Progenitor cell of endocrine pancreas (in vitro differentiated cells): ENCODE results near the gene HCRT. TPM values are rescaled to one million over a fixed set of nuclear protein-coding genes. Genes with fewer than 3 reads are reported as not detected.

ENCODE experiments used
- DNase-seq: peaks from one replicate; pipeline ENCODE4 v3.0.0; 2021; ENCODE audit warnings: low spot score; ENCODE audit not compliant: unreplicated experiment
- H3K27ac Mint-ChIP-seq: 2 replicates; pipeline ENCODE4 v1.8.0; 2021; ENCODE audit warnings: mild to moderate bottlenecking, moderate library complexity, mixed read lengths
- H3K27me3 Mint-ChIP-seq: 2 replicates; pipeline ENCODE4 v1.8.0; 2021; ENCODE audit warnings: mixed read lengths
- H3K36me3 Mint-ChIP-seq: 2 replicates; pipeline ENCODE4 v1.8.0; 2022; ENCODE audit warnings: mixed read lengths; ENCODE audit not compliant: insufficient read depth
- H3K4me1 Mint-ChIP-seq: 2 replicates; pipeline ENCODE4 v1.8.0; 2021; ENCODE audit warnings: low read depth, mixed read lengths
- H3K4me3 Mint-ChIP-seq: 2 replicates; pipeline ENCODE4 v1.8.0; 2021; ENCODE audit warnings: low read depth, mild to moderate bottlenecking, moderate library complexity, mixed read lengths
- H3K9me3 Mint-ChIP-seq: 2 replicates; pipeline ENCODE4 v1.8.0; 2021; ENCODE audit warnings: low read depth, mixed read lengths
- total RNA-seq: library from RNA; stranded (reverse); gene quantifications from 2 replicates; pipeline ENCODE4 v1.2.1, GENCODE V29; 2021
- TF ChIP-seq, protein P1 (sequence below): fragments of 200-600 bp; sonication (generic); IDR thresholded peaks from one replicate; pipeline ENCODE4 v1.5.0; 2021; ENCODE audit warnings: antibody characterized with exemption, mild to moderate bottlenecking; ENCODE audit not compliant: unreplicated experiment

Gene HCRT
- total RNA-seq, 1 donor from 2014 or later = not detected

DNA sequence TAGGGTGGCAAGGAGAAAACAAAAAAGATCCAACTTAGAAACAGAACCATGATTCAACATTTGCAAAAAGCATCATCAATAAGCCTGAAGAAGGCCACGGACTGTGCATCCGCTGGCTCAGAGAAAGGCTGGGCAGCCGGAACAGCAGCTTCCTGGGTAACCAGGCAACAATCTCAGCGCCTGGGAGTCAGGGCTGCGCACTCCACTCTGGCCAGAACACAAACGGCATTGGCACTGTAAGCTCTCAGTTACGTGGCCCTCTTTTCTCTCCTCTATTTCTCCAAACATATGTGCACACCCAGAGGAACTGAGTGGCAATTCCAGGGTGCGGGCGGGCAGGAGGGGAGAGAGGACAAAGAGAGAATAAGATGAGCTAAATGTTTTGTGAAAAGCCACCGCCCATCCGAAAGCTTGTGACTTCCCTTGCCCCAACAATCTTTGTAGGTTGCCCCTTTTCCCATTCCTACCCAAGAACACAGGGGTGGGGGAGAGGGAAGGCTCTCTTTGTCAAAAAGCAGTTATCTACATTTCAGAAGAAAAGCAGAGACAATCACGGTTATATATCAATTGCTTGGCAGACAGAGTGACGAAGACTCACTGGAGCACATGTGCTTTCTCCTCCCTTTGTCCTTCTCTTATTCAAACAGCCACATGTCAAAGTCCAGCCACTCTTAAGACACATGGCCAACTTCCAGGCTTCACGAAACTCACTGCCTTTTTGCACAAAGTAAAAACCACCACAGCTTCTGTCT is 15.6 kb upstream of the HCRT start:
- TF ChIP-seq, protein P1, sequence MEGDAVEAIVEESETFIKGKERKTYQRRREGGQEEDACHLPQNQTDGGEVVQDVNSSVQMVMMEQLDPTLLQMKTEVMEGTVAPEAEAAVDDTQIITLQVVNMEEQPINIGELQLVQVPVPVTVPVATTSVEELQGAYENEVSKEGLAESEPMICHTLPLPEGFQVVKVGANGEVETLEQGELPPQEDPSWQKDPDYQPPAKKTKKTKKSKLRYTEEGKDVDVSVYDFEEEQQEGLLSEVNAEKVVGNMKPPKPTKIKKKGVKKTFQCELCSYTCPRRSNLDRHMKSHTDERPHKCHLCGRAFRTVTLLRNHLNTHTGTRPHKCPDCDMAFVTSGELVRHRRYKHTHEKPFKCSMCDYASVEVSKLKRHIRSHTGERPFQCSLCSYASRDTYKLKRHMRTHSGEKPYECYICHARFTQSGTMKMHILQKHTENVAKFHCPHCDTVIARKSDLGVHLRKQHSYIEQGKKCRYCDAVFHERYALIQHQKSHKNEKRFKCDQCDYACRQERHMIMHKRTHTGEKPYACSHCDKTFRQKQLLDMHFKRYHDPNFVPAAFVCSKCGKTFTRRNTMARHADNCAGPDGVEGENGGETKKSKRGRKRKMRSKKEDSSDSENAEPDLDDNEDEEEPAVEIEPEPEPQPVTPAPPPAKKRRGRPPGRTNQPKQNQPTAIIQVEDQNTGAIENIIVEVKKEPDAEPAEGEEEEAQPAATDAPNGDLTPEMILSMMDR = no peak
- H3K27ac Mint-ChIP-seq = peak overlapping the region; percentile 84
- H3K27me3 Mint-ChIP-seq = no peaks in the 10 kb centered on the region
- peaks cover 13% of the 10 kb centered on the region for H3K36me3 Mint-ChIP-seq
- no peak for DNase-seq
- no peaks in the 10 kb centered on the region for H3K9me3 Mint-ChIP-seq
- H3K4me1 Mint-ChIP-seq = peaks cover 12% of the 10 kb centered on the region
- no peak overlapping the region for H3K4me3 Mint-ChIP-seq

DNA sequence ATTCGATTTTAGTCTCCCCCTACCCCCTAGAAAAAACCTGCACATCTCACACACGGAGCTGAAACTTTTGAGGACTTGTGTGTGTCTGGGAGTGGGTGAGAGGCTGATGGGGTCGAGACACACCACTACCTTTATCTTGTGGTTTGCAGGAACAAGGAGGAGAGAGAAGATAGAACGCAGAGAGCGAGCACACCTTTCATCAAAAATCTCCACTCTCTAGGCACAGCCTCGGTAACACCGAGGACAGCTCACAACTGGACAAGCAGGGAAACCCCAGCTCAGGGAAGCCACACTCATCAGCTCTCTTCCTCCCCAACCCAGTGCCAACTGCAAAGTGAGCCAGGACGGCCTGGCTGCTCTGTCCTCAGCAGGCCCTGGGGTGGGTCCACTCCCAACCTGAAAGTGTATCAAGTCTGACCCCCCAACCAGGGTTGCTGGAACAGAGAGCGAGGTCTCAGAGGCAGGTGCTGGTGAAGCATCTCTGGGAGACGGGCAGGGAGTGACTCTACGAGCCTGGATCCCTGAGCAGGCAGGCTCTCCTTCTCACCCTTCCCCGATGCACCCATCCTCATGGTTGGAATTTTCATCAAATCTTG is 14.3 kb upstream of the HCRT start:
- no peak overlapping the region for H3K27ac Mint-ChIP-seq
- H3K9me3 Mint-ChIP-seq = no peaks in the 10 kb centered on the region
- H3K4me3 Mint-ChIP-seq = no peak overlapping the region

DNA sequence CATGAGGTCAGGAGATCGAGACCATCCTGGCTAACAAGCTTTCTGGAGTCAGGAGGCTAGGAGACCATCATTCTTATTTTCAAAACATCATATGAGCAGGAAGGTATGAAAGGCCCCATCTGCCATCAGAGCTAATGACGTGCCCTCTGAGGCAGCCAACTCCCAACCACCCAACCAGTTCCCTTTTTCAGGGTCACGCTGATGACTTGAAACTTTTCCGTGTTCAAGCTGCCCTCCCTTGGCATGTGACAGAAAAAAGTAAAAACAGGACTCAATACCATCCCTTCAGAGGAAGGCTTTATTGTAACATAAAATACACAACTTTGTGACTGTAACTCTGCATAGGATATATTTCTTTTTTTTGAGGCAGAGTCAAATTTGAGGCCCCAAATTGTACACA is 13.6 kb upstream of the HCRT start:
- no peak for DNase-seq
- Mint-ChIP-seq H3K4me1 (peaks cover 14% of the 10 kb centered on the region), H3K27me3 (no peaks in the 10 kb centered on the region), H3K27ac (no peak overlapping the region), H3K9me3 (no peaks in the 10 kb centered on the region), H3K4me3 (no peak overlapping the region), H3K36me3 (peaks cover 10% of the 10 kb centered on the region)
- TF ChIP-seq, protein P1 = no peak

More for the DNA sequence above, 14.3 kb upstream of the HCRT start:
- TF ChIP-seq, protein P1 = no peak
- Mint-ChIP-seq H3K4me1 (peaks cover 12% of the 10 kb centered on the region), H3K27me3 (no peaks in the 10 kb centered on the region), H3K36me3 (peaks cover 11% of the 10 kb centered on the region)
- no peak for DNase-seq

DNA sequence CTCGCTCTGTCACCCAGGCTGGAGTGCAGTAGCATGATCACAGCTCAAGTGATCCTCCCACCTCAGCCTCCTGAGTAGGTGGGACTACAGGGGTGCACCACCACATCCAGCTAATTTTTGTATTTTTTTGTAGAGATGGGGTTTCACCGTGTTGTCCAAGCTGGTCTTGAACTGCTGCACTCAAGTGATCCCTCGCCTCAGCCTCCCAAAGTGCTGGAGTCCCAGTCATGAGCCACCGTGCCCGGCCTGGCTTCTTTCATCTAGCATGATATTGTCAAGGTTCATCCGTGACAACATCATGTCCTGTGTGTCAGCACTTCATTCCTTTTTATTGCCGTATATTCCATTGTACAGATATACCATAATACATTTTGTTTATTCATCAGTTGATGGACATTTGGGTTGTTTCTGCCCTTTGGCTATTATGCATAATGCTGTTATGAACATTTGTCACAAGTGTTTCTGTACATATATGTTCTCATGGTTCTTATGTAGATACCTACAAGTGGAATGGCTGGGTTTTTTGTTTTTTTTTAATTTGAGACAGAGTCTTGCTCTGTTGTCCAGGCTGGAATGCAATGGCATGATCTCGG is 12.4 kb upstream of the HCRT start:
- Mint-ChIP-seq H3K36me3 (peaks cover 4% of the 10 kb centered on the region), H3K27me3 (no peaks in the 10 kb centered on the region), H3K9me3 (no peaks in the 10 kb centered on the region), H3K4me1 (peaks cover 14% of the 10 kb centered on the region), H3K4me3 (no peak overlapping the region), H3K27ac (no peak overlapping the region)
- TF ChIP-seq, protein P1 = no peak
- no peak for DNase-seq

DNA sequence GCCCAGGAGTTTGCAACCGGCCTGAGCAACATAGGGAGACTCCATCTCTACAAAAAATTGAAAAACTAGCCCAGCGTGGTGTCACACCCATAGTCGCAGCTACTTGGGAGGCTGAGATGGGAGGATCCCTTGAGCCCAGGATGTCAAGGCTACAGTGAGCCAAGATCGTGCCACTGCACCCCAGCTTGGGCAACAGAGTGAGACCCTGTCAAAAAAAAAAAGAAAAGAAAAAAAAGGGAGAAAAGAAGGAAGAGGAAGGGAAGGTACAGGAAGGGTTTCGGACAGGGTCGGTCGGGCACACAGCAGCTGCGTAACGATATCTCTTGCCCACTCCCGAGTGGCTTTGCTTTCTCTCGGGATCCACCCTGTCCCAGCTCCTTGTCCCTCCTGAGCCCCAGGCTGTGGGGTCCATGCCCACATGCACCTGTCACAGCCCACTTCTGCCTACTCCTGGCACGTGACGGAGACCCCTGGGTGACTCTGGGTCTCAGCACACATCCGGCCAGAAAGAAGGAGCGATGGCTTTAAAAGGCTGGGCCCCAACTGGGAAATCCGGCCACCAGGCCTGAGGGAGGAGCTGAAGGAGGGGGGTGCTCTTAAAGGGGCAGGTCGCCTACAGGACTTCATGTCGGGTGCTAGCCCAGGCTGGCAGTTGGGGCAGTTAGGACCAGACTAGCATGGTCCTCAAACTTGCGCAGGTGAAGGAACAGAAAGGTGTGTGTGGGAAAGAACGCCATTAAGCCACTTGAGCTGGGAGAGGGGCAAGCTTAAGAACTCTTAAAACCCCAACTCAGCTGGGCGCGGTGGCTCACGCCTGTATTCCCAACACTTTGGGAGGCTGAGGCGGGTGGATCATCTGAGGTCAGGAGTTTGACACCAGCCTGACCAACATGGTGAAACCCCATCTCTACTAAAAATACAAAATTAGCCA is 9.0 kb upstream of the HCRT start, which contains the start of gene GHDC:
Gene GHDC (minus strand): TSS at position 526 of the 931 bp plus-strand sequence. CDS start 913 bp downstream, outside the sequence.
- Mint-ChIP-seq H3K27me3 (no peaks in the 10 kb centered on the region), H3K4me3 (peak within 1 kb of the TSS; percentile 76), H3K4me1 (peaks cover 2% of the 10 kb centered on the region), H3K27ac (peak within 1 kb of the TSS; percentile 25), H3K36me3 (no peaks in the 10 kb centered on the region), H3K9me3 (no peaks in the 10 kb centered on the region)
- TF ChIP-seq, protein P1 = no peak
- no peak for DNase-seq
